ENCODE measurements around the gene UBR3.
"Not testable (repeated sequence)": the region's sequence is repeated elsewhere in the genome, so short reads cannot be mapped to it uniquely, and the experiment has no call there.

The UBR3 gene

DNA sequence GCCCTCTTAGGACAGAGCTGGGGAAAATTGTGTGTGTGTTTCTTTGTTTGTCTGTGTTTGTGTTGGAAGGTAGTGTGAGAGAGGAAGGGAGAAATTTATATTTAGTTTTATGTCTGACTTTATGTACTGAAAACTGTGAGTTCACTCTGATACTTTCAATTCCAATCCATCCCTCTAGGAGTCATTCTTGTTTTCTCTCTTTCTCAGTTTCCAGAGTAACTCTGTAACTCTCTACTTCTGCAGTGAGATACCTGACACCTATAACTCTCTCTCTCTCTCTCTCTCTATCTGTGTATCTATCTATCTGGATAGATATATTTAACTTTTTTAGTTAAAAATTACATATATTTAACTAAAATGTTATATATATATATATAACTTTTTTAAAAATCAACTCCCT is 128.7 kb downstream of the UBR3 start:
- Histone ChIP-seq H3K27me3 (ENCODE audit: insufficient read depth, insufficient read length) (no peaks in the 10 kb centered on the region), H3K4me3 (ENCODE audit: insufficient read length, low read depth) (no peak overlapping the region), H3K36me3 (ENCODE audit: insufficient read depth, insufficient read length, low read length) (peaks cover 5% of the 10 kb centered on the region), H3K4me1 (ENCODE audit: insufficient read depth, insufficient read length) (no peaks in the 10 kb centered on the region), H3K9ac (ENCODE audit: insufficient read length, low read depth) (no peak overlapping the region), H3K9me3 (ENCODE audit: insufficient read depth, low read length) (peaks cover 5% of the 10 kb centered on the region; the same call in 1 of the 2 replicates)
- no peak for DNase-seq (ENCODE audit: low read depth, low spot score)
- no peak for TF ChIP-seq SUZ12 (IDR thresholded peaks at IDR 0.05; ENCODE audit: extremely low read depth, insufficient read depth, insufficient read length)
- no peak for TF ChIP-seq ZNF274 (IDR thresholded peaks at IDR 0.05; ENCODE audit: low read depth, low read length)
- no peak for TF ChIP-seq YY1 (IDR thresholded peaks at IDR 0.05; ENCODE audit: insufficient read depth, insufficient read length)

DNA sequence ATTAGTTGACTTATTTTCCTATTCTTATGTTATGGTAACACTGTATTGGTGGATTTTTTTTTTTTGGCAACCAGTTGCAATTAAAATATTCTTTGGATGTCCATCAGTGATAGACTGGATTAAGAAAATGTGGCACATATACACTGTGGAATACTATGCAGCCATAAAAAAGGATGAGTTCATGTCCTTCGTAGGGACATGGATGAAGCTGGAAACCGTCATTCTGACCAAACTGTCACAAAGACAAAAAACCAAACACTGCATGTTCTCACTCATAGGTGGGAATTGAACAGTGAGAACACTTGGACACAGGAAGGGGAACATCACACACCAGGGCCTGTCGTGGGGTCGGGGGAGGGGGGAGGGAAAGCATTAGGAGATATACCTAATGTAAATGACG is 130.0 kb downstream of the UBR3 start:
- H3K4me3 ChIP-seq (ENCODE audit: insufficient read length, low read depth); DNase-seq (ENCODE audit: low read depth, low spot score); H3K27me3 ChIP-seq (ENCODE audit: insufficient read depth, insufficient read length); H3K9me3 ChIP-seq (ENCODE audit: insufficient read depth, low read length); H3K36me3 ChIP-seq (ENCODE audit: insufficient read depth, insufficient read length, low read length); H3K9ac ChIP-seq (ENCODE audit: insufficient read length, low read depth); H3K4me1 ChIP-seq (ENCODE audit: insufficient read depth, insufficient read length): not testable (repeated sequence)

DNA sequence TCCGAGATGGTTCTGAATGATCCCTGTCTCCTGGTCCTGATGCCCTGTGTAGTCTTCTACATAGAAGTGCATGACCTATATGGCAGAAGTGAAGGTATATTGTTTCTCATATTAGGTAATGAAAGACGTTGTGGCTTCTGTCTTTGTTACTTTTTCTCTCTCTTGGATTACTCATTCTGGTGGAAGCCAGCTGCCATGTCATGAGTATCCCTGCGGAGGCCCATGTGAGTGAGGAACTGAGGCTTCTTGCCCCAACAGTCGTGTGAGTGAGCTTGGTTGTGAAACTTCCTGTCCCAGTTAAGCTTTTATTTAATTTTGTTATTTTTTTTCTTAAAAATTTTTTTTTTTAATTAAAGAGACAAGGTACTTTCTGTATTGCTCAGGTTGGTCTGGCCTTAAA is 134.7 kb downstream of the UBR3 start:
- Histone ChIP-seq H3K9ac (ENCODE audit: insufficient read length, low read depth) (no peak overlapping the region), H3K36me3 (ENCODE audit: insufficient read depth, insufficient read length, low read length) (peaks cover 19% of the 10 kb centered on the region), H3K4me1 (ENCODE audit: insufficient read depth, insufficient read length) (no peaks in the 10 kb centered on the region), H3K9me3 (ENCODE audit: insufficient read depth, low read length) (peaks cover 3% of the 10 kb centered on the region; the same call in 1 of the 2 replicates), H3K4me3 (ENCODE audit: insufficient read length, low read depth) (no peak overlapping the region), H3K27me3 (ENCODE audit: insufficient read depth, insufficient read length) (no peaks in the 10 kb centered on the region)
- TF ChIP-seq YY1 (IDR thresholded peaks at IDR 0.05; ENCODE audit: insufficient read depth, insufficient read length) (no peak), ZNF274 (IDR thresholded peaks at IDR 0.05; ENCODE audit: low read depth, low read length) (no peak)
- no peak for DNase-seq (ENCODE audit: low read depth, low spot score)

DNA sequence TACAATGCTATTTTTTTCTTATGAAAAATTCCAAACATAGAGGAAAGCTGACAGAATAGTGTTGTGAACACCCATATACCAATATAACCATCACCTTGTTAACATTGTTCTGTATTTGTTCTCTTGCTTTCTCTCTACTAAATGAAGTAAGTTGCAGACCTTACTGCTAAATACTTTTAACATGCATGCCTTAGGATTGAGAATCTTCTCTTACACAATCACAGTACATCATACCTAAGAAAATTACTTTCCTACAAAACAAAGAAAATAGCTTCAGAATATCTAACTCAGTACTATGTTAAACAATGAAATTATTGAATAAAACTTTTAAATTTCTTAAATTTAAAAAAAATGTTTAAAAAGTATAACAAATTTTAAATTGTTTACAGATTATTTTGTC is 136.5 kb downstream of the UBR3 start:
- peaks cover 19% of the 10 kb centered on the region for H3K36me3 ChIP-seq (ENCODE audit: insufficient read depth, insufficient read length, low read length)
- H3K27me3 ChIP-seq (ENCODE audit: insufficient read depth, insufficient read length), result no peaks in the 10 kb centered on the region
- H3K9me3 ChIP-seq (ENCODE audit: insufficient read depth, low read length), result no peaks in the 10 kb centered on the region
- no peak overlapping the region for H3K9ac ChIP-seq (ENCODE audit: insufficient read length, low read depth)
- H3K4me3 ChIP-seq (ENCODE audit: insufficient read length, low read depth), result no peak overlapping the region
- H3K4me1 ChIP-seq (ENCODE audit: insufficient read depth, insufficient read length), result no peaks in the 10 kb centered on the region
- DNase-seq (ENCODE audit: low read depth, low spot score), result no peak
- no peak for TF ChIP-seq YY1 (IDR thresholded peaks at IDR 0.05; ENCODE audit: insufficient read depth, insufficient read length)
- no peak for TF ChIP-seq ZNF274 (IDR thresholded peaks at IDR 0.05; ENCODE audit: low read depth, low read length)
- TF ChIP-seq SUZ12 (IDR thresholded peaks at IDR 0.05; ENCODE audit: extremely low read depth, insufficient read depth, insufficient read length), result no peak

DNA sequence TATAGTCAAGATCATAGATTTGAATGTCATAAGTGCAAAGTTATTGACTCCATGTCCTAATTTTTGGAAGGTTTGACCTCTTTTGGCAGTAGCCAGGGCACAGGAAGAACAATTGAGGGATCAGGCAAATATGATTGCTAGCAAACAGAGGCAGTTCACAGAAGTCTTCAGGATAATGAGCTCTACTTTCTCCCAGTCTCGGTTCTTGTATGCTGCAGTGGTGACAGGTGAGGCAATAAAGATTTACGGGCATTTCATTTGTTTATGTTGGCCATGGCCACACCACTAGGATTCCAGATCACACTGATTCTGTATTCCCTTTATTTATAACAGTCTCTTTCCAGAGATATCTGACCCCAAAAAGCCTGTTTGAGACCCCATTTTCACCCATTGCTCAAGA is 137.5 kb downstream of the UBR3 start:
- H3K27me3 ChIP-seq (ENCODE audit: insufficient read depth, insufficient read length), result no peaks in the 10 kb centered on the region
- TF ChIP-seq SUZ12 (IDR thresholded peaks at IDR 0.05; ENCODE audit: extremely low read depth, insufficient read depth, insufficient read length), result no peak
- TF ChIP-seq YY1 (IDR thresholded peaks at IDR 0.05; ENCODE audit: insufficient read depth, insufficient read length), result no peak
- TF ChIP-seq ZNF274 (IDR thresholded peaks at IDR 0.05; ENCODE audit: low read depth, low read length), result no peak
- no peaks in the 10 kb centered on the region for H3K9me3 ChIP-seq (ENCODE audit: insufficient read depth, low read length)
- no peak for DNase-seq (ENCODE audit: low read depth, low spot score)
- H3K9ac ChIP-seq (ENCODE audit: insufficient read length, low read depth), result no peak overlapping the region
- no peaks in the 10 kb centered on the region for H3K4me1 ChIP-seq (ENCODE audit: insufficient read depth, insufficient read length)
- H3K4me3 ChIP-seq (ENCODE audit: insufficient read length, low read depth), result no peak overlapping the region
- H3K36me3 ChIP-seq (ENCODE audit: insufficient read depth, insufficient read length, low read length), result peaks cover 14% of the 10 kb centered on the region

DNA sequence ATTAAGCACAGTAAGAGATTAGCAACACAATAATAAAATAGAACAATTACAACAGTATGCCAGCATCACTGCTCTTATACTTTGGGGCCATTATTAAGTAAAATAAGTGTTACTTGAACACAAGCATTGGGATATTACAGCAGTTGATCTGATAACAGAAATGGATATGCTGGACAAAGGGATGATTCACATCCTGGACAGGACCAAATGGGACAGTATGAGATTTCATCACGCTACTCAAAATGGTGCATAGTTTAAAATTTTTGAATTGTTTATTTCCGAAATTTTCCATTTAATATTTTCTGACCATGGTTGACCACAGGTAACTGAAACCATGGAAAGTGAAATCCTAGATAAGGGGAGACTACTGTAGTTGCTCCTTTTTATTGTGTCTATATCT is 138.2 kb downstream of the UBR3 start:
- no peak overlapping the region for H3K9ac ChIP-seq (ENCODE audit: insufficient read length, low read depth)
- H3K4me1 ChIP-seq (ENCODE audit: insufficient read depth, insufficient read length), result no peaks in the 10 kb centered on the region
- TF ChIP-seq ZNF274 (IDR thresholded peaks at IDR 0.05; ENCODE audit: low read depth, low read length) (no peak), YY1 (IDR thresholded peaks at IDR 0.05; ENCODE audit: insufficient read depth, insufficient read length) (no peak), SUZ12 (IDR thresholded peaks at IDR 0.05; ENCODE audit: extremely low read depth, insufficient read depth, insufficient read length) (no peak)
- no peak overlapping the region for H3K4me3 ChIP-seq (ENCODE audit: insufficient read length, low read depth)
- no peaks in the 10 kb centered on the region for H3K27me3 ChIP-seq (ENCODE audit: insufficient read depth, insufficient read length)
- H3K36me3 ChIP-seq (ENCODE audit: insufficient read depth, insufficient read length, low read length), result peaks cover 14% of the 10 kb centered on the region
- no peak for DNase-seq (ENCODE audit: low read depth, low spot score)
- no peaks in the 10 kb centered on the region for H3K9me3 ChIP-seq (ENCODE audit: insufficient read depth, low read length)

DNA sequence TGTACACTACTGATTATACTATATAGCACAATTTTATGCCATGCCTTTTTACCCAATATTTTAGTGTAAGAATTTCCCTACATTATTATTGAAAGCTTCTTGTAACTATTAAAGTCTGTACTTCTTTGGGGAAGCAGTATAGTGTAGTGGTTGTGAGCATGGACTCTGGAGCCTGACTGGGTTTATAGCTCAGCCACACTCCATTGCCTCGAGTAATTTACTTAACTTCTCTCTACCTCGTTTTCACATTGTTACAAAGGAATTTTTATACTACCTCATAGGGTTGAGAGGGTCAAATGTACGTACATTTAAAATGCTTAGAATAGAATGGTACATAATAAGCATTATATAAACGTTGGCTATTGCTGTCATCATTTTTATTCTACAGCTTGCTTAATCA is 139.2 kb downstream of the UBR3 start:
- Histone ChIP-seq H3K27me3 (ENCODE audit: insufficient read depth, insufficient read length) (no peaks in the 10 kb centered on the region), H3K9me3 (ENCODE audit: insufficient read depth, low read length) (no peaks in the 10 kb centered on the region), H3K4me1 (ENCODE audit: insufficient read depth, insufficient read length) (no peaks in the 10 kb centered on the region), H3K36me3 (ENCODE audit: insufficient read depth, insufficient read length, low read length) (peaks cover 14% of the 10 kb centered on the region), H3K4me3 (ENCODE audit: insufficient read length, low read depth) (no peak overlapping the region), H3K9ac (ENCODE audit: insufficient read length, low read depth) (no peak overlapping the region)
- TF ChIP-seq ZNF274 (IDR thresholded peaks at IDR 0.05; ENCODE audit: low read depth, low read length) (no peak), YY1 (IDR thresholded peaks at IDR 0.05; ENCODE audit: insufficient read depth, insufficient read length) (no peak), SUZ12 (IDR thresholded peaks at IDR 0.05; ENCODE audit: extremely low read depth, insufficient read depth, insufficient read length) (no peak)
- no peak for DNase-seq (ENCODE audit: low read depth, low spot score)

DNA sequence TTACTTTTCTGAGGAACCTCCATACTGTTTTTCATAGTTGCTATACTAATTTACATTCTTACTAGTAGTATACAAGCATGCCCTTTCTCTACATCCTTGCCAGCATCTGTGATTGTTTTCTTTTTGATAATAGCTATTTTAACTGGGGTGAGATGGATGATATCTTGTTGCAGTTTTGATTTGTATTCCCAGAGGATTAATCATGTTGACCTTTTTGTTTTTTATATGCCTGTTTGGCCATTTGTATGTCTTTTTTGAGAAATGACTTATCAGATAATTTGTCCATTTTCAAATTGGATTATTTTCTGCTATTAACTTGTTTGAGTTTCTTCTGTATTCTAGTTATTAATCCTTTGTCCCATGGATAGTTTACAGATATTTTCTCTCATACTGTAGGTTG is 141.5 kb downstream of the UBR3 start:
- H3K4me1 ChIP-seq (ENCODE audit: insufficient read depth, insufficient read length), result no peaks in the 10 kb centered on the region
- TF ChIP-seq ZNF274 (IDR thresholded peaks at IDR 0.05; ENCODE audit: low read depth, low read length), result no peak
- TF ChIP-seq SUZ12 (IDR thresholded peaks at IDR 0.05; ENCODE audit: extremely low read depth, insufficient read depth, insufficient read length), result no peak
- TF ChIP-seq YY1 (IDR thresholded peaks at IDR 0.05; ENCODE audit: insufficient read depth, insufficient read length), result no peak
- H3K9ac ChIP-seq (ENCODE audit: insufficient read length, low read depth), result no peak overlapping the region
- no peak overlapping the region for H3K4me3 ChIP-seq (ENCODE audit: insufficient read length, low read depth)
- H3K9me3 ChIP-seq (ENCODE audit: insufficient read depth, low read length), result no peaks in the 10 kb centered on the region
- peaks cover 12% of the 10 kb centered on the region for H3K36me3 ChIP-seq (ENCODE audit: insufficient read depth, insufficient read length, low read length)
- DNase-seq (ENCODE audit: low read depth, low spot score), result no peak
- H3K27me3 ChIP-seq (ENCODE audit: insufficient read depth, insufficient read length), result no peaks in the 10 kb centered on the region

All from NT2/D1 (cell line).